Neural cell (in vitro differentiated cells): ENCODE data around the gene RMI2. TPM values are rescaled to one million over a fixed set of nuclear protein-coding genes. Genes with fewer than 3 reads are reported as not detected.

ENCODE experiments used
- H2AFZ ChIP-seq: fragments of 200-600, 300-800 bp; sonication (generic), shearing (Covaris generic); 2 replicates; pipeline ENCODE4 v1.6.0; 2014; ENCODE audit warnings: low read depth, mild to moderate bottlenecking, antibody characterized with exemption, low read length, moderate library complexity
- H3F3A ChIP-seq: fragments of 200-600 bp; shearing (Covaris generic); 2 replicates; pipeline ENCODE4 v1.6.1; 2016; ENCODE audit warnings: mild to moderate bottlenecking, moderate library complexity, mixed read lengths, antibody characterized with exemption, low read length; ENCODE audit not compliant: insufficient read depth, poor library complexity, severe bottlenecking
- H3K27ac ChIP-seq: fragments of 200-600, 300-800 bp; sonication (generic), shearing (Covaris generic); 2 replicates; pipeline ENCODE4 v1.5.1; 2014; ENCODE audit warnings: mild to moderate bottlenecking, low read length, moderate library complexity
- H3K27me3 ChIP-seq: fragments of 300-800, 200-600 bp; sonication (generic), shearing (Covaris generic); 2 replicates; pipeline ENCODE4 v1.6.0; 2014; ENCODE audit warnings: mild to moderate bottlenecking, low read depth, low read length, moderate library complexity; ENCODE audit not compliant: insufficient read depth
- H3K36me3 ChIP-seq: fragments of 300-800, 200-600 bp; sonication (generic), shearing (Covaris generic); 2 replicates; pipeline ENCODE4 v1.5.1; 2014; ENCODE audit warnings: mild to moderate bottlenecking, antibody characterized with exemption, low read length, moderate library complexity; ENCODE audit not compliant: insufficient read depth
- H3K4me2 ChIP-seq: fragments of 300-800, 200-600 bp; sonication (generic), shearing (Covaris generic); 2 replicates; pipeline ENCODE4 v1.6.0; 2014; ENCODE audit warnings: mild to moderate bottlenecking, low read length
- H3K4me3 ChIP-seq: fragments of 300-800, 200-600 bp; sonication (generic), shearing (Covaris generic); 2 replicates; pipeline ENCODE4 v1.5.1; 2014; ENCODE audit warnings: mild to moderate bottlenecking, low read length, moderate library complexity
- H3K79me2 ChIP-seq: fragments of 200-600 bp; shearing (Covaris generic); replicated peaks from 2 replicates; pipeline ENCODE4 v1.6.0; 2014; ENCODE audit warnings: mild to moderate bottlenecking, low read length, moderate library complexity; ENCODE audit not compliant: insufficient read depth
- H3K9ac ChIP-seq: fragments of 300-800, 200-600 bp; sonication (generic), shearing (Covaris generic); 2 replicates; pipeline ENCODE4 v1.6.1; 2016; ENCODE audit warnings: mild to moderate bottlenecking, low read length, mixed read lengths
- H3K9me2 ChIP-seq: fragments of 200-600 bp; shearing (Covaris generic); 2 replicates; pipeline ENCODE4 v1.6.1; 2016; ENCODE audit warnings: mild to moderate bottlenecking, low read length, mixed read lengths; ENCODE audit not compliant: insufficient read depth
- H3K9me3 ChIP-seq: fragments of 200-600, 300-800 bp; sonication (generic), shearing (Covaris generic); 2 replicates; pipeline ENCODE4 v1.6.1; 2016; ENCODE audit warnings: mild to moderate bottlenecking, mixed run types, low read length, moderate library complexity, mixed read lengths
- H4K20me1 ChIP-seq: fragments of 200-600 bp; shearing (Covaris generic); 2 replicates; pipeline ENCODE4 v1.6.1; 2016; ENCODE audit warnings: mild to moderate bottlenecking, mixed run types; ENCODE audit not compliant: insufficient read depth
- EZH2 ChIP-seq: fragments of 200-600, 300-800 bp; shearing (Covaris generic), sonication (generic); IDR thresholded peaks from 2 replicates; pipeline ENCODE4 v1.6.1; 2014; ENCODE audit warnings: antibody characterized with exemption, low read length, borderline replicate concordance, mild to moderate bottlenecking; ENCODE audit not compliant: insufficient read depth, poor library complexity, severe bottlenecking
- MXI1 ChIP-seq: fragments of 450-650 bp; conservative IDR thresholded peaks from 2 replicates; pipeline ENCODE4 v1.6.1; 2014; ENCODE audit warnings: antibody characterized with exemption, mild to moderate bottlenecking; ENCODE audit not compliant: poor library complexity, severe bottlenecking
- POLR2AphosphoS5 ChIP-seq: IDR thresholded peaks from 2 replicates; pipeline ENCODE4 v1.6.1; 2012
- RAD21 ChIP-seq: fragments of 450-650 bp; conservative IDR thresholded peaks from 2 replicates; pipeline ENCODE4 v1.6.1; 2014; ENCODE audit warnings: antibody characterized with exemption, mild to moderate bottlenecking, moderate library complexity
- REST ChIP-seq: IDR thresholded peaks from 2 replicates; pipeline ENCODE4 v1.6.1; 2012; ENCODE audit warnings: borderline replicate concordance
- SMC3 ChIP-seq: fragments of 450-650 bp; conservative IDR thresholded peaks from 2 replicates; pipeline ENCODE4 v1.6.1; 2014; ENCODE audit warnings: antibody characterized with exemption, mild to moderate bottlenecking, moderate library complexity; ENCODE audit not compliant: poor library complexity
- polyA plus RNA-seq: library from polyadenylated mRNA; depleted of rRNA; stranded (reverse); fragments of >200 nt; gene quantifications from 2 replicates; pipeline ENCODE4 v1.2.3, GENCODE V29; 2014

Gene RMI2
- polyA plus RNA-seq, 1 donor from 2014 or later = 0.48 TPM

DNA sequence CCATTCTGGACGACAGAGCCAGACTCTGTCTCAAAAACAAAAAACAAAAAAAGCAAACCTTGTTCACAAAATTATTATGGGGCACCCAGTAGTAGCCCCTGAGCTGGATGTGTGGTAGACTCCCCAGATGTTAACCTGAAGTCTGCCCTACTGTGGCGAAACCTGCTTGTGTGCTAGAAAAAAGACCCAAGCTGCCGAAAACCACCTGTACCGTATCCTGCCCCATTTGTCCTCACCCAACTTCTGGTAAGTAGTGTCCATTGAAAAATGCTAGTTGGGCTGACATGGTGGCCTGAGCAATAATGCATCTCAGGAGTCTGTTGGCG lies 9.1 kb downstream of the RMI2 start:
- Histone ChIP-seq H3K4me3 (no peak overlapping the region), H3K9me2 (no peaks in the 10 kb centered on the region), H3K79me2 (no peaks in the 10 kb centered on the region), H4K20me1 (no peaks in the 10 kb centered on the region), H3K27ac (no peak overlapping the region), H3K36me3 (no peaks in the 10 kb centered on the region), H3K27me3 (no peaks in the 10 kb centered on the region), H3K9me3 (no peaks in the 10 kb centered on the region), H3K4me2 (no peak overlapping the region), H2AFZ (no peak overlapping the region), H3F3A (no peaks in the 10 kb centered on the region), H3K9ac (no peak overlapping the region)
- TF ChIP-seq REST = no peak
- TF ChIP-seq POLR2AphosphoS5 = no peak

GRCh38 chr16:11354733-11355574 lies 9.7 kb downstream of the RMI2 start:
- H3F3A ChIP-seq = no peaks in the 10 kb centered on the region
- H3K9me2 ChIP-seq = no peaks in the 10 kb centered on the region
- no peak overlapping the region for H2AFZ ChIP-seq
- H4K20me1 ChIP-seq = no peaks in the 10 kb centered on the region
- TF ChIP-seq EZH2 (no peak), RAD21 (no peak)
- no peak overlapping the region for H3K4me3 ChIP-seq
- no peak overlapping the region for H3K4me2 ChIP-seq
- H3K36me3 ChIP-seq = no peaks in the 10 kb centered on the region
- H3K27ac ChIP-seq = no peak overlapping the region
- no peaks in the 10 kb centered on the region for H3K27me3 ChIP-seq
- H3K9ac ChIP-seq = no peak overlapping the region
- no peaks in the 10 kb centered on the region for H3K9me3 ChIP-seq
- H3K79me2 ChIP-seq = no peaks in the 10 kb centered on the region

- no peaks in the 10 kb centered on the region for H3K9me3 ChIP-seq
- H3F3A ChIP-seq = no peaks in the 10 kb centered on the region
- H3K27me3 ChIP-seq = no peaks in the 10 kb centered on the region
- TF ChIP-seq MXI1 = no peak
- no peak for TF ChIP-seq RAD21
- TF ChIP-seq REST = no peak
- TF ChIP-seq SMC3 = no peak
- no peak overlapping the region for H2AFZ ChIP-seq
- H3K79me2 ChIP-seq = no peaks in the 10 kb centered on the region
- no peaks in the 10 kb centered on the region for H4K20me1 ChIP-seq
- no peak overlapping the region for H3K27ac ChIP-seq
- H3K36me3 ChIP-seq = no peaks in the 10 kb centered on the region
- H3K4me3 ChIP-seq = no peak overlapping the region
- no peaks in the 10 kb centered on the region for H3K9me2 ChIP-seq
- no peak overlapping the region for H3K9ac ChIP-seq
- no peak overlapping the region for H3K4me2 ChIP-seq
Measured at GRCh38 chr16:11355862-11356261, 10.6 kb downstream of the RMI2 start.
